Measurements from ENCODE around the gene EEF1G. TPM values are rescaled to one million over a fixed set of nuclear protein-coding genes. Genes with fewer than 3 reads are reported as not detected.
A peak's percentile ranks its signal among the peaks of the same experiment; 100 is the strongest.

The EEF1G gene
- total RNA-seq, 1 experiment from 2014 or later, result 1,667 TPM

- H3K27me3 Mint-ChIP-seq (ENCODE audit: low read depth), result peaks cover 9% of the 10 kb centered on the region; the same call in 1 of the 2 replicates
- DNase-seq (ENCODE audit: low spot score) (no peak), ATAC-seq (no peak)
- no peaks in the 10 kb centered on the region for H3K36me3 Mint-ChIP-seq
- H3K4me1 Mint-ChIP-seq, result peaks cover 41% of the 10 kb centered on the region
- no peaks in the 10 kb centered on the region for H3K9me3 Mint-ChIP-seq
- peak overlapping the region; percentile 95 for H3K4me3 Mint-ChIP-seq
- TF ChIP-seq JAZF1 (CRISPR knock-in tag; IDR thresholded peaks at IDR 0.05) (no peak), RORB (CRISPR knock-in tag; IDR thresholded peaks at IDR 0.05) (no peak), RELA (CRISPR knock-in tag; IDR thresholded peaks at IDR 0.05; ENCODE audit: borderline replicate concordance) (no peak), GTF2I (CRISPR knock-in tag; conservative IDR thresholded peaks at IDR 0.05) (no peak), MAX (CRISPR knock-in tag; IDR thresholded peaks at IDR 0.05) (no peak), ZNF219 (CRISPR knock-in tag; IDR thresholded peaks at IDR 0.05; ENCODE audit: borderline replicate concordance) (no peak), E2F4 (CRISPR knock-in tag; IDR thresholded peaks at IDR 0.05; ENCODE audit: borderline replicate concordance, low read depth) (no peak), MYBL2 (CRISPR knock-in tag; IDR thresholded peaks at IDR 0.05) (no peak), HMGA2 (CRISPR knock-in tag; IDR thresholded peaks at IDR 0.05) (no peak)
- no peak overlapping the region for H3K27ac Mint-ChIP-seq
- ChIA-PET POLR2A (interaction anchor here (0.6 to 3.7 kb wide), 2 partner anchors 19 to 175 kb away, joined by 4 to 21 read pairs; partner anchors contain the start of gene TUT1), CTCF (interaction anchor here (0.6 to 3.7 kb wide), 10 partner anchors 9 to 186 kb away, joined by 3 to 51 read pairs (median 11); partner anchors contain the start of genes B3GAT3, BSCL2, C11orf98 and CSKMT)
Measured at GRCh38 chr11:62610403-62610802, 36.7 kb upstream of the EEF1G start.

- no peak overlapping the region for H3K27ac Mint-ChIP-seq
- H3K36me3 Mint-ChIP-seq, result peaks cover 3% of the 10 kb centered on the region
- TF ChIP-seq JAZF1 (CRISPR knock-in tag; IDR thresholded peaks at IDR 0.05) (no peak), E2F1 (CRISPR knock-in tag; IDR thresholded peaks at IDR 0.05) (no peak), GRHL2 (CRISPR knock-in tag; IDR thresholded peaks at IDR 0.05; ENCODE audit: insufficient replicate concordance, severe bottlenecking) (no peak), ZNF121 (CRISPR knock-in tag; IDR thresholded peaks at IDR 0.05) (no peak), ERG (CRISPR knock-in tag; IDR thresholded peaks at IDR 0.05) (no peak), JUN (CRISPR knock-in tag; IDR thresholded peaks at IDR 0.05) (no peak), FOXJ3 (CRISPR knock-in tag; IDR thresholded peaks at IDR 0.05; ENCODE audit: borderline replicate concordance) (no peak), SMAD3 (CRISPR knock-in tag; IDR thresholded peaks at IDR 0.05; ENCODE audit: borderline replicate concordance) (no peak), STAT6 (CRISPR knock-in tag; conservative IDR thresholded peaks at IDR 0.05; ENCODE audit: low read depth) (no peak), ZNF317 (CRISPR knock-in tag; IDR thresholded peaks at IDR 0.05; ENCODE audit: borderline replicate concordance, low read depth) (no peak), RORB (CRISPR knock-in tag; IDR thresholded peaks at IDR 0.05) (no peak), ESRRA (CRISPR knock-in tag; IDR thresholded peaks at IDR 0.05; ENCODE audit: borderline replicate concordance) (no peak)
- ATAC-seq (no peak), DNase-seq (ENCODE audit: low spot score) (no peak)
- no peaks in the 10 kb centered on the region for H3K9me3 Mint-ChIP-seq
- H3K27me3 Mint-ChIP-seq (ENCODE audit: low read depth), result peaks cover 19% of the 10 kb centered on the region
- CTCF ChIA-PET, result interaction anchor here (1.1 to 8.9 kb wide), 2 partner anchors 16 to 66 kb away, joined by 3 to 74 read pairs; partner anchors contain the start of gene TUT1
- H3K4me1 Mint-ChIP-seq, result peaks cover 51% of the 10 kb centered on the region
- POLR2A ChIA-PET, result no interaction called here
- no peak overlapping the region for H3K4me3 Mint-ChIP-seq
Measured at GRCh38 chr11:62608776-62609175, 35.1 kb upstream of the EEF1G start.

Data from WTC11 (cell line).